DOHH2 (cell line): ENCODE measurements around the gene FAM83E.

ENCODE experiments used
- CTCF ChIP-seq: fragments of 200-600 bp; sonication (generic); IDR thresholded peaks from one replicate; pipeline ENCODE4 v1.5.1; 2014; ENCODE audit warnings: antibody characterized with exemption, mild to moderate bottlenecking, low read depth, low read length; ENCODE audit not compliant: poor library complexity, severe bottlenecking
- EZH2phosphoT487 ChIP-seq: fragments of 200-600 bp; sonication (generic); IDR thresholded peaks from 2 replicates; pipeline ENCODE4 v1.6.1; 2017; ENCODE audit warnings: borderline replicate concordance, mild to moderate bottlenecking, antibody characterized with exemption, low read length, moderate library complexity, mixed read lengths

DNA sequence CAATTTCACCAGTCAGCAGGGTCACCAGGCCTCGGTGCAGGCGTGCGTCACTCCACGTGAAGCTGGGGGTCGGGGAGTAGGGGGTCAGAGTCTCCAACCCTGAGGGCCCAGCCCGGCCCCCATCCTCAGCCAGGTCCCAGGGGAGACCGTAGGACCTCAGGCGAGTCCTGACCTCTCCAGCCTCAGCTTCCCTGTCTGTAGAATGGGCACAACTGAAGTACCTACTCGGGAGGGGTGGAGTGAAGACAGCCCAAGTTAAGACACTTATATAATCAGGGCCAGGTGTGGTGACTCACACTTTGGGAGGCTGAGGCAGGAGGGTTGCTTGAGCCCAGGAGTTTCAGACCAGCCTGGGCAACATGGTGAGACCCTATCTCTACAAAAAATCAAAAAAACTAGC, 11.0 kb downstream of the FAM83E start:
- no peak for TF ChIP-seq CTCF
- TF ChIP-seq EZH2phosphoT487: no peak
